SW 1271 (cell line): ENCODE measurements around the gene SPACA9.

ENCODE experiments used
- DNase-seq, 2 experiments: peaks; one replicate each; lab custom pipeline; 2025; lab: John Stamatoyannopoulos, UW

The SPACA9 gene

DNA sequence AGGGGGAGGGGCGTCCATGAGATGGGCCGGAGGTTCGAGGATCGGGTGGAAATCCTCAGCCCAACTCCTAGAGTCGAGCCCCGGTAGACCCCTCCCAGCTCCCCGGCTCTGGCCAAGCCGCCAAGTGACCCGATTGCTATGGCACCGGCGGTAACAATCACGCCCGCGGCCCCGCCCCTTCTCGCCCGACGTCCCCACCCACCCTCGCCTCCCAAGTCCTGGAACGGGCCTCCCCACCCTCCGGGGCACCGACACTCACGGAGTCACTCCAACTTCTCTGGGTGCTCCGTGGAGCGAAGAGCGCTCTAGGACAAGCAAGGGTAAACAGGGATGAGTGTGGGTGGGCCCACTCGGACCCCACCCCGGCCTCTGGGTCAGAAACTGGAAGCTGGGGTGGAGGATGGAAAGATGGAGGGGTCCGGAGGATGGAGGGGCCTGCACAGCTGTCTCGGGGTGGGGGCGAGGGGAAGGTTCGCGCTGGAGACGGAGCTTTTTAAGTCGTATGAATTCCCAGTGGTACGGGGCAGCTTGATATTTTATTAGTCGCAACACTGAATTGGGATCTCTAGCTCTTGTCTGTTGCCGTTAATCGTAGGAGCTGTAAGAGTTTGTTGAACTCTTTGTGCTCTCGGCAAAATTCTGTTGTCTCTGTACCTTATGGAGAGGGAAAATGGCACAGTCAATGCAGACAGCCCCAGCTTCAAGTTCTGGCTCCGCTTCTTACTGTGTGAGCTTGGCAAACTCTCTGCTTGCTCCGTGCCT, at the start of gene SPACA9:
Gene SPACA9, plus strand, starts transcription at position 204 of the 762 bp plus-strand sequence. CDS start 5,050 bp downstream, outside the sequence.
- DNase-seq, result peak in 1 of 2 experiments; percentile 58

DNA sequence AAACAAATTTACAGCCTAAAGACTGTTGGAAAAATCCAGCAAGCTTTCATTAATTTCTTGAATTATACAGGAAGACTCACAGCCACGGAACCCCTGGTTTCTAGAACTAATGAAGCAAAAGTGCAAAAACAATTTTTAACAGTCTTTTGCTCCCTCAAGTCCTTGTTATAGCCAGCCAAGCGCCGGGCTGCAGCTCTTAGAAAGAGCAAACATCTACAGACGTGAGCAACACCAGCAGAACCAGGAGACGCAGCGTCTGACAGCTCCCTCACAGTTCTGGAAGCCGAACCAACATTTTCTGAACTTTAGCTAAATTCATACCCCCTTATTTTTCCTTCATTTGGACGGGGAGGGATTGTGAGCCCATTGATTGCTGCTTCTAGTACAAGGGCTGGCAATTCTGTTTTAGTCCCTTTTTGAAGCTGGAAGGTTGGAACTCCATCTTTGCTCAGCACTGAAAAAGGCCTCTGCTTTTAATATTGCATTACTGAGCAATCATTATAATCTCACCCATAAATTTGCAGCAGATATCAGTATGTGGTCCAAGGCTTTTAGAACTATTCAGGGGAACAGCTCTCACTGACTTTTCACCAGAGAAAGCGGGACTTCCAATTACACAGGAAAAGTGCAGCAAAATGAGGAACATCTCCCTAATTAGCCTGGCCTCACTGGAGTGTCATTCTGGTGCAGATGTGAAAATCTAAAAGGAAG, 46.4 kb upstream of the SPACA9 start:
- DNase-seq, result no peak

- no peak for DNase-seq
These were observed 45.1 kb upstream of the SPACA9 start for GRCh38 chr9:132833550-132834121.

DNA sequence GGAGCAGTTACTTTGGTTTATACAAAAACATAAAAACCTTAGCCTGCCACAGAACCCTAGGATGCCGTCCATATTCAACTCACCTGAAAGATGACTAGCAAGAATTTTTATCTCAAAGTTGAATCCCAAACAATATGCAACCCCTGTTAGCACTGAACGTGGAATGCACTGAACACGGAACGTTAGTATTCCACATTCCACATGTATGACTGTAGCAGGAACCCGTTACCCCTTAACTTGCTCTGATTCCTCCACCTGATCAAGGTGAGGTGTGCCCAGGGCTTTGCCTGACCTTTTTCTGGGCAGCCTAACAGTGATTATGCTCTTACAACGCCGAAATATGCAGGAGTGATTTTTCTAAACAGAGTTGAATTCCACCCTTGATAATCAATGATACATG, 44.4 kb upstream of the SPACA9 start:
- DNase-seq, result no peak

- DNase-seq, result no peak
These were observed 41.0 kb upstream of the SPACA9 start for GRCh38 chr9:132837501-132838286.

GRCh38 chr9:132838291-132838690, 40.4 kb upstream of the SPACA9 start:
- no peak for DNase-seq

- DNase-seq, result no peak
These were observed 37.7 kb upstream of the SPACA9 start for GRCh38 chr9:132840980-132841379.

DNA sequence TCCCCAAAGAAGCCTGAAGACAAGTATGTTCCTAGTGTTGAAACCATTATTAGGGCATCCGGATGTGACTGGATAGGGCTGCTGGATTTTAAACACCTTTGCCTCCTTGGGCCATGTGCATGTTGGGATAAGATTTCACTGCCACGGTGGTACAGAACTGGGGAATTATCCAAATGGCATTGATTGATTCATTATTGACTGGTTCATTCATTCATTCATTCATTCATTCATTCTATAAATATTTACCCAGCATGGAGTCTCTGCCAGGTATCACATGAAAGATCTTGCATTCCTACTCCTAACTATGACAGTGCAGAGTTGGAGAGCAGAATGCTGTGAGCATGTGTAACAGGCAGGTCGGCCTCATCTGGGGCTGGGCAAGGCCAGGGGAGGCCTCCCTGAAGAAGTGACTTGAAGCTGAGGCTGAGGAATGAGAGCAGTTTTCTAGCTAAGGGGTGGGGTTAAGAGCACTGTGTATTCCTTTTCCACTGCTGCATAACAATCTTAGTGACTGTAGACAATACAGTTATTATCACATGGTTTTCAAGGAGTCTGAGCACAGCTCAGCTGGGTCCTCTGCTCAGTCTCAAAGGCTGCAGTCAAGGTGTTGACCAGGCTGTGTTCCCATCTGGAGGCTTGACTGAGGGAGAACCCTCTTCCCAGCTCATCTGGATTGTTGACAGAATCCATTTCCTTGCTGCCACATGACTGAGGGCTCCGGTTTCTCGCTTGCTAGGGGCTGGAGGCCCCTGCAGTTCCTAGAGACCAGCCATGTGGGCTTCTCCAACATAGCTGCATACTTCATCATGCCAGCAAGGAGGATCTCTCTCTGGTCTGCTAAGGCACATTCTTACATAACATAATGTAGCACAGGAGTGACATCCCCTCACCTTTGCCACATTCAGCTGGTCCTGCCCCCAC, 36.3 kb upstream of the SPACA9 start:
- no peak for DNase-seq

DNA sequence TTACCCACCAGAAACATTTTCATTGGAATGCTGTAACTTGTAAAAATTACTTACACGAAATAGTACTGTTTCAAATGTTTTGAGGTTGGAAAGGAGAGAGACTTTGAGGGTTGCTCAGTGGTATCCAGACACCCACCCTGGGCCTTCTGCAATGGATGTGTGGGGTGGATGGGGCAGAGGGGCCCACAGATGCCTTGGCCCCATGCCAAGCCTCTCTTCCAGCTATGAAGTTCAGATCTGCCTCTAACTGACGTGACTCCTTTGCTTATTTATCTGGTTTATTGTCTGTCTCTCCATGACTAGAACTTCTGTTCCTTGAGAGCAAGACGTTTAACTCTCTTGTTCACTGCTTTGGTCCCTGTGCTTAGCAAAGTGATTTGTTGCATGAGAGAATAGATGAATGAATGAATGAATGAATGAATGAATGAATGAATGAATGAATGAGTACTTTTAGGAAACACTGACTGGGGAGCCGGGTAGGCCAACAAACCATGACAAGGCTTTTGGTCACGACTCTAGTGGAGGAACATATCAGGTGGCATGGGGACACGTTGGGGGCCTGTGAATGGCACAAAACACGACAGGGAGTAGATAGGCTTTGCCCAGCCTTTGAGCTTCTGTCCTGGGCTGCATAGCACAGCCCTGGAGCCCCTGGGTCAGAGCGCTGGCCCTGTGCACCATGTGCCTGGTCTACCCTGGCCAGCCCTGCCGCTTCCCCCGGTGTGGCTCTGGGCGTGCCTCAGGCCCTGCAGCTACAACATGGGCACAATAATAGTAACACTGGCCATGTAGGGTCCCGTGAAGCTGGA, 32.4 kb upstream of the SPACA9 start:
- DNase-seq, result no peak

DNA sequence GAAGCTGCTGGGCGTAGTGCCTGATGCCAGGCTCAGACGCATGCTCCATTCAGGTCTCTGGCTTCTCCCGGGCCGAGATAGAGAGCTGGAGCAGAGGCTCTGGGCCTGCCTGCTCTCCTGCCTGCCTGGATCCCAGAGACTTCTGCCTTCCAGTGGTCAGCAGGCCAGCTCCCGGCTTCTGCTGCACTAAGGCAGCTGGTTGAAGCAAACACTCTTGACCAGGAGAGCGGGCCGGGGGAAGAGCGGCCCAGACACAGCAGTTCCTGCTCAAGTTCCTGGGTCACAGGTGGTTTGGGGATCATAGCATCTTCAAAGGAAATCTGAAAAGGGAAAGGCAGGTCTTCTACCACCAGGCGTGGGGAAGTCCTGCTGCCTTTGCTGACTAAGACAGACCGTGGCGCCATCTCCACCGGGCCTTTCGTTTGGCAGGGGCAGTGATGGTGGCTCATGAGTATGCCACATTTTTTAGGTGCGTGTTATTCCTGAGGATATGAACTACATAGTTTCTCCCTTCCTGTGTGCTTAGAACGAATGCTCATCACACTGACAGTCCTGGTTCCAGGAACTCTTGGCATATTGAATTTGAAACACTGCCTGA, 31.7 kb upstream of the SPACA9 start:
- DNase-seq, result no peak

GRCh38 chr9:132849185-132849706, 29.5 kb upstream of the SPACA9 start:
- DNase-seq, result no peak

- DNase-seq, result no peak
These were observed 25.2 kb upstream of the SPACA9 start for GRCh38 chr9:132853482-132853881.

DNA sequence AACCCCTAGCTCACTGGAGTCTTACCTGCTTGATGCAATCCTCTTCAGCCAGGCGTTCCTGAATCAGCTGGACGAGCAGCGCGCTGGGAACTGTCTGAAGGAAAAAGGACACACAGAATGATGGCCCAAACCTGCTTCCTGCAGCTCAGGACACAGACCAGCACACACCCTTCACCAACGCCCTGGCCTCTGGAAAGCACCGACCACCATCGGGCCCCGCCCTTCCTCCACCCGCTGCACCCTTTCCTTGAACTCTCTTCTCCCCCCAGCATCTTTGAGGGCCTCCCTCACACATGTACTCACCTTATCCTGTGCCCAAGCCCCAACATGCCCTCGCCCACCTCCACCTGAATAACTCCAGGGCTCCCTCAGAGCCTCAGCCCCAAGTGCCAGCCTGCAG, 23.9 kb upstream of the SPACA9 start:
- DNase-seq, result no peak

- no peak for DNase-seq
These were observed 22.8 kb upstream of the SPACA9 start for GRCh38 chr9:132855904-132856303.

DNA sequence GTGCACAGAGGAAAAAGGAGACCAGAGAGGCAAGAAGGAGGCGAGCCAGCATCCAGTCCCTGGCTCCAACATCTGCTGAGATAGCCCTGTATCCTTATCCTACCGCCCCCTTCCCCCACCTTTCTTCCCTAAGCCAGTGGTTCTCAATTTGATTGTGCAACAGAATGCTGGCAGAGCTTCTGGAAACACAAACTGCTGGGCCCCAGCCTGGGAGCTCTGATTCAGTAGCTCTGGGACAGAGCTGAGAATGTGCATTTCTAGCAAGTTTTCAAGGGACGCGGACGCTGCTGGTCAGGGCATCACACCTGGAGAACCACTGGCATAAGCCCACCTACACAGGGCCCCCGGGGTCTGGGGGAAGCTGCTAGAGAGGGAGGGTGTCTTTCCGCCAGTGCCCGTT, 21.7 kb upstream of the SPACA9 start:
- DNase-seq, result no peak

DNA sequence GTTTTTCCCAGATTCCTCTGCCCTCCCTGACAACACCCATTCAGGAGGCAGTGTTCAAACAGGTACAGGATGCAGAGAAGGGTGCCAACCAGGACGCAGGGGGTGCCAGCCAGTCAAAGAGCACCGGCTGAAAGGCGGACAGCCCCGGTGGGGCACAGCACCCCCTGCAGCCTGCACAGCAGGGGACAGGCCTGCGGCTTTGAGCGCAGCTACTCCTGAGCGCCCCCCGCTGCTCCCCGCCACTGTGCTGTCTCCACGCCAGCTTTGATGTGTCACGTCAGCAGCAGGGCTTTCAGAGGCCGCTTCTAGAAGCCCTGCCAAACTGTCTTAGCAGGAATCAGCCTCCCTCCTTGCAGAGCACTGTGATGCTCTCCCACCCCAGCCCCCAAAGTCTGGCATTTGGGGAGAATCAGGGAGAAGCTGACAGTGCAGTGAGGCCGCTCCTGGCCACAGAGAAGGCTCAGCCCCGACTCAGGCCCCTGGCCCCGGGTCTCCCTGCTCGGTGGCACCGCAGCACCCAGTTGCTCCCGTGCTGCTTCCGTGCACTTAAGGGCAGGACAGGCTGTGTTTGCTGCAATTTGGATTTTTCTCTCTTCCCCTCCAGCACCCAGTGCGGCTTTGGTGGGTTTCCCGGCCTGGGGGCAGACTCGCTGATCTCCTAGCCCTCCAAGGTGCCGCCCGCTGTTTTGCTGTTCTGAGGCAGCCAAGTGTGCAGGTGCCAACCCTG, 20.9 kb upstream of the SPACA9 start:
- no peak for DNase-seq

DNA sequence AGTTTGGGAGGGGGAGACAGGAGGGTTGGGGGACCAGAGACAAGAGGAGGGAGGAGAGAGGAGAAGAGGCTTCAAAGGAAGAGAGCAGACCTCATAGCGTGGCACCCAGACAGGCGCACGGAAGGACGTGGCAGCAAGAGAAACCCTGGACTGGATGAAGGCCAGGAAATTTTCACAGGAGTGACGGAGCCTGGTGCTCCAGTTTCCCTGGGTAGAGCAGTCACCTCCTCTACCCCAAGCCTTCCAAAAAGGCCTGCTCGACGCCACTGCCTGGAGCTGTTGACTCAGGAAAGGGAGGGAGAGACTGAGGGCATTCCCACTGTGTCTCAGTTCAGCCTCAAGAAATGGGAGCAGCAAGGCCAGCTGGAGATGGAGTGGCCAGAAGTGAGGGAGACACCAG, 19.9 kb upstream of the SPACA9 start:
- no peak for DNase-seq

DNA sequence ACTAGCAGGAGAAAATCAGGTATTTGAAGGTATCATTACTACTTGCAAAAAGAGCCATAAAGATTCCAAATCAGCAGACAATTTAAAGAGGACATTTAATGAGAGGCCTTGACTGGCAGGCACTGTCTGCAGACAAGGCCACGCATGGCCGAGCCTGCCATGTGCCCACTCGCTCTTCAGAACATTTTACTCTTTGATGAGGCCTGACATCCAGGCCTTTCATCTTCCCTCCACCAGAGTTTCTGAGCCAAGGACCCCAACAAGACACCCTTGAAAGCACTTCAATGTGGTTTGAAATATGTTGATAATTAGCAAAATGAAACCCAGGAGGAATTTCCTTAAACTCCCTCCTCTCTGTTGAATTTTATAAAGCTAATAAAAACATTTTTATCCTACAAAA, 17.0 kb upstream of the SPACA9 start:
- DNase-seq, result no peak

GRCh38 chr9:132862533-132862932, 16.2 kb upstream of the SPACA9 start:
- no peak for DNase-seq
